ENCODE results near the gene OPRM1.

DNA sequence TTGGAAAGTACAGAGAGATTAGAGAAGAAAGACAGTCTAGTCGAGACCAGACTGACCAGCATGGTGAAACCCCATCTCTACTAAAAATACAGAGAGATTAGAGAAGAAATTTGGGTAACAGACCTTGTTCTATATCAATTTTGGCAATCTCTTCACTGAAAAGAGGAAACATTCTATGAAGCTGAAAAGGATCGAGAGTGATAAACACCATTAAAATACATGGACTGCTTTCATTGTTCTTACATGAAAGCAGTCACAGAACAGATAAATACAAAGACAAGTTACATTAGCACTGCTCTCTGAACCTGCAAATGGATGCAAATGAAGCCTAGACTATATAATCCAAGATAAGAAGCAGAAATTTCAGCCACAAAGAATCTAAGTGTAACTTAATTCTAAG lies 8.4 kb upstream of the OPRM1 start:
- no peak for TF ChIP-seq POLR2A (IDR thresholded peaks at IDR 0.05)
- TF ChIP-seq, protein P1, sequence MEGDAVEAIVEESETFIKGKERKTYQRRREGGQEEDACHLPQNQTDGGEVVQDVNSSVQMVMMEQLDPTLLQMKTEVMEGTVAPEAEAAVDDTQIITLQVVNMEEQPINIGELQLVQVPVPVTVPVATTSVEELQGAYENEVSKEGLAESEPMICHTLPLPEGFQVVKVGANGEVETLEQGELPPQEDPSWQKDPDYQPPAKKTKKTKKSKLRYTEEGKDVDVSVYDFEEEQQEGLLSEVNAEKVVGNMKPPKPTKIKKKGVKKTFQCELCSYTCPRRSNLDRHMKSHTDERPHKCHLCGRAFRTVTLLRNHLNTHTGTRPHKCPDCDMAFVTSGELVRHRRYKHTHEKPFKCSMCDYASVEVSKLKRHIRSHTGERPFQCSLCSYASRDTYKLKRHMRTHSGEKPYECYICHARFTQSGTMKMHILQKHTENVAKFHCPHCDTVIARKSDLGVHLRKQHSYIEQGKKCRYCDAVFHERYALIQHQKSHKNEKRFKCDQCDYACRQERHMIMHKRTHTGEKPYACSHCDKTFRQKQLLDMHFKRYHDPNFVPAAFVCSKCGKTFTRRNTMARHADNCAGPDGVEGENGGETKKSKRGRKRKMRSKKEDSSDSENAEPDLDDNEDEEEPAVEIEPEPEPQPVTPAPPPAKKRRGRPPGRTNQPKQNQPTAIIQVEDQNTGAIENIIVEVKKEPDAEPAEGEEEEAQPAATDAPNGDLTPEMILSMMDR (IDR thresholded peaks at IDR 0.05) = no peak
- TF ChIP-seq EP300 (IDR thresholded peaks at IDR 0.05) = no peak
